H9 (cell line): Measurements from ENCODE around the gene ZNF582. TPM values are rescaled to one million over a fixed set of nuclear protein-coding genes. Genes with fewer than 3 reads are reported as not detected.

ENCODE experiments used
- DNase-seq: peaks from one replicate; pipeline ENCODE4 v3.0.0-alpha.2; 2017
- H2AFZ ChIP-seq: one replicate; pipeline ENCODE4 v1.6.1; 2013; ENCODE audit warnings: mild to moderate bottlenecking, low read length, control low read depth, moderate library complexity
- H2AK5ac ChIP-seq: 2 replicates; pipeline ENCODE4 v1.6.1; 2013; ENCODE audit warnings: low read length, control low read depth, mixed read lengths; ENCODE audit not compliant: insufficient read length
- H2BK120ac ChIP-seq: one replicate; pipeline ENCODE4 v1.6.1; 2013; ENCODE audit warnings: low read depth, mild to moderate bottlenecking, low read length, control low read depth, inconsistent platforms; ENCODE audit not compliant: poor library complexity, severe bottlenecking
- H2BK12ac ChIP-seq: 2 replicates; pipeline ENCODE4 v1.6.1; 2013; ENCODE audit warnings: low read length, control low read depth, mixed read lengths, low read depth; ENCODE audit not compliant: insufficient read length
- H2BK15ac ChIP-seq: 2 replicates; pipeline ENCODE4 v1.6.1; 2013; ENCODE audit warnings: low read depth, low read length, control low read depth
- H2BK20ac ChIP-seq: one replicate; pipeline ENCODE4 v1.6.1; 2013; ENCODE audit warnings: low read depth, mild to moderate bottlenecking, low read length, control low read depth, inconsistent platforms; ENCODE audit not compliant: poor library complexity, severe bottlenecking
- H2BK5ac ChIP-seq: 2 replicates; pipeline ENCODE4 v1.6.1; 2013; ENCODE audit warnings: low read length, control low read depth, mixed read lengths; ENCODE audit not compliant: insufficient read length
- H3K14ac ChIP-seq: 2 replicates; pipeline ENCODE4 v1.6.1; 2013; ENCODE audit warnings: low read length, control low read depth; ENCODE audit not compliant: insufficient read depth
- H3K18ac ChIP-seq: 2 replicates; pipeline ENCODE4 v1.6.1; 2013; ENCODE audit warnings: low read depth, mild to moderate bottlenecking, mixed read lengths, low read length, control low read depth; ENCODE audit not compliant: insufficient read length
- H3K23ac ChIP-seq: 2 replicates; pipeline ENCODE4 v1.6.1; 2013; ENCODE audit warnings: low read length, control low read depth, mixed read lengths, low read depth; ENCODE audit not compliant: insufficient read length
- H3K23me2 ChIP-seq: 2 replicates; pipeline ENCODE4 v1.6.1; 2013; ENCODE audit warnings: low read depth, mild to moderate bottlenecking, mixed read lengths, low read length, control low read depth; ENCODE audit not compliant: insufficient read length, poor library complexity, severe bottlenecking
- H3K27ac ChIP-seq: 2 replicates; pipeline ENCODE4 v1.5.1; 2013; ENCODE audit warnings: low read length, control low read depth, mixed read lengths, low read depth; ENCODE audit not compliant: insufficient read length
- H3K27me3 ChIP-seq: 2 replicates; pipeline ENCODE4 v1.6.1; 2013; ENCODE audit warnings: low read length, control low read depth, inconsistent platforms; ENCODE audit not compliant: insufficient read depth
- H3K4ac ChIP-seq: 2 replicates; pipeline ENCODE4 v1.6.1; 2013; ENCODE audit warnings: low read depth, mild to moderate bottlenecking, control low read depth, inconsistent platforms, low read length, moderate library complexity
- H3K4me1 ChIP-seq: 2 replicates; pipeline ENCODE4 v1.6.1; 2013; ENCODE audit warnings: low read length, control low read depth, inconsistent platforms; ENCODE audit not compliant: insufficient read depth
- H3K4me2 ChIP-seq: 2 replicates; pipeline ENCODE4 v1.6.1; 2013; ENCODE audit warnings: low read length, control low read depth, mixed read lengths; ENCODE audit not compliant: insufficient read length, insufficient read depth
- H3K56ac ChIP-seq: 2 replicates; pipeline ENCODE4 v1.6.1; 2013; ENCODE audit warnings: low read depth, mild to moderate bottlenecking, mixed read lengths, low read length, control low read depth; ENCODE audit not compliant: insufficient read length
- H3K79me1 ChIP-seq: 2 replicates; pipeline ENCODE4 v1.6.1; 2013; ENCODE audit warnings: low read depth, mild to moderate bottlenecking, moderate library complexity, low read length, control low read depth, inconsistent platforms; ENCODE audit not compliant: insufficient read depth, poor library complexity, severe bottlenecking
- H3K79me2 ChIP-seq: 2 replicates; pipeline ENCODE4 v1.6.1; 2013; ENCODE audit warnings: low read length, control low read depth, inconsistent platforms; ENCODE audit not compliant: insufficient read depth
- H3K9ac ChIP-seq: 2 replicates; pipeline ENCODE4 v1.6.1; 2013; ENCODE audit warnings: low read length, control low read depth, mixed read lengths; ENCODE audit not compliant: insufficient read length; ENCODE audit errors: extremely low read depth
- H3K9me3 ChIP-seq: one replicate; pipeline ENCODE4 v1.6.1; 2013; ENCODE audit warnings: low read depth, low read length, inconsistent platforms; ENCODE audit not compliant: control insufficient read depth
- H3T11ph ChIP-seq: one replicate; pipeline ENCODE4 v1.6.1; 2013; ENCODE audit warnings: mild to moderate bottlenecking, low read length, control low read depth, inconsistent platforms
- H4K20me1 ChIP-seq: one replicate; pipeline ENCODE4 v1.6.1; 2013; ENCODE audit not compliant: control insufficient read depth, insufficient read length, insufficient read depth
- H4K5ac ChIP-seq: 2 replicates; pipeline ENCODE4 v1.6.1; 2013; ENCODE audit warnings: low read depth, mild to moderate bottlenecking, mixed read lengths, low read length, control low read depth; ENCODE audit not compliant: insufficient read length
- H4K8ac ChIP-seq: replicated peaks from 2 replicates; pipeline ENCODE4 v1.6.1; 2013; ENCODE audit warnings: low read length, control low read depth, mixed read lengths, low read depth; ENCODE audit not compliant: insufficient read length
- H4K91ac ChIP-seq: 2 replicates; pipeline ENCODE4 v1.6.1; 2013; ENCODE audit warnings: low read depth, mild to moderate bottlenecking, moderate library complexity, mixed read lengths, low read length, control low read depth; ENCODE audit not compliant: insufficient read length
- H3K27ac Mint-ChIP-seq, 3 experiments: 2 replicates in 2 of 3; 3 replicates in 1 of 3; pipeline ENCODE4 v1.8.0; 2020 to 2021; ENCODE audit warnings: mixed read lengths in 3 of 3, mild to moderate bottlenecking in 1 of 3, moderate library complexity in 1 of 3
- H3K27me3 Mint-ChIP-seq: 2 replicates; pipeline ENCODE4 v1.8.0; 2021; ENCODE audit warnings: low read depth, mild to moderate bottlenecking, moderate library complexity, mixed read lengths
- H3K36me3 Mint-ChIP-seq, 3 experiments: 2 replicates in 2 of 3; 3 replicates in 1 of 3; pipeline ENCODE4 v1.8.0; 2020 to 2021; ENCODE audit warnings: low read depth in 3 of 3, mixed read lengths in 3 of 3; ENCODE audit not compliant: insufficient read depth in 1 of 3
- H3K4me1 Mint-ChIP-seq, 2 experiments: 2 replicates each; pipeline ENCODE4 v1.8.0; 2020; ENCODE audit warnings: mixed read lengths in 2 of 2
- H3K4me3 Mint-ChIP-seq, 2 experiments: 2 replicates in 1 of 2; 3 replicates in 1 of 2; pipeline ENCODE4 v1.8.0; 2020 to 2021; ENCODE audit warnings: mild to moderate bottlenecking in 2 of 2, mixed read lengths in 2 of 2, moderate library complexity in 1 of 2
- H3K9me3 Mint-ChIP-seq, 2 experiments: 2 replicates in 1 of 2; 3 replicates in 1 of 2; pipeline ENCODE4 v1.8.0; 2020; ENCODE audit warnings: mild to moderate bottlenecking in 2 of 2, mixed read lengths in 2 of 2, moderate library complexity in 1 of 2
- WGBS: extraction: QIAGEN DNeasy Blood & Tissue Kit; methylation state at CpG from one replicate; pipeline ENCODE4 v1.1.7; 2013; ENCODE audit warnings: missing lambda C conversion rate, low lambda C conversion rate, mixed read lengths; ENCODE audit not compliant: insufficient read length; ENCODE audit errors: extremely low coverage; 5-methylcytosine and 5-hydroxymethylcytosine counted together
- total RNA-seq: library from RNA; stranded (reverse); gene quantifications from 2 replicates; pipeline ENCODE4 v1.2.1, GENCODE V29; 2021
- TF ChIP-seq, protein P1 (sequence below): fragments of 200-600 bp; sonication (generic); conservative IDR thresholded peaks from 3 replicates; pipeline ENCODE4 v1.8.0; 2021; ENCODE audit warnings: antibody characterized with exemption, mild to moderate bottlenecking

Gene ZNF582
- total RNA-seq, 1 experiment from 2014 or later: 4.4 TPM

DNA sequence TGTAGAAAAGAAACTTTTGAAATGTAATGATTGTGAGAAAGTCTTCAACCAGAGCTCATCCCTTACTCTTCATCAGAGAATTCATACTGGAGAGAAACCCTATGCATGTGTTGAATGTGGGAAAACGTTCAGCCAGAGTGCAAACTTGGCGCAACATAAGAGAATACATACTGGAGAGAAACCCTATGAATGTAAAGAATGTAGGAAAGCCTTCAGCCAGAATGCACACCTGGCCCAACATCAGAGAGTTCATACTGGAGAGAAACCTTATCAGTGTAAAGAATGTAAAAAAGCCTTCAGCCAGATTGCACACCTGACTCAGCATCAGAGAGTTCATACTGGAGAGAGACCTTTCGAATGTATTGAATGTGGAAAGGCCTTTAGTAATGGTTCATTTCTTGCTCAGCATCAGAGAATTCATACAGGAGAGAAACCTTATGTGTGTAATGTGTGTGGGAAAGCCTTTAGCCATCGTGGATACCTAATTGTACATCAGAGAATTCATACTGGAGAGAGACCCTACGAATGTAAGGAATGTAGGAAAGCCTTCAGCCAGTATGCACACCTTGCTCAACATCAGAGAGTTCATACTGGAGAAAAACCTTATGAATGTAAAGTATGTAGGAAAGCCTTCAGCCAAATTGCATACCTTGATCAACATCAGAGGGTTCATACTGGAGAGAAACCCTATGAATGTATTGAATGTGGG lies 30.1 kb upstream of the ZNF582 start:
- H3K9me3 ChIP-seq: peaks cover 72% of the 10 kb centered on the region
- no peak overlapping the region for H3K14ac ChIP-seq
- H3K79me1 ChIP-seq: no peaks in the 10 kb centered on the region
- no peak overlapping the region for H4K91ac ChIP-seq
- no peak for DNase-seq
- H3T11ph ChIP-seq: no peak overlapping the region
- H3K4ac ChIP-seq: no peak overlapping the region
- H3K23me2 ChIP-seq: no peaks in the 10 kb centered on the region
- no peak overlapping the region for H3K27ac ChIP-seq
- no CpG with 5 or more reads among the region's 5 CpGs for WGBS
- H2BK5ac ChIP-seq: no peak overlapping the region
- H3K23ac ChIP-seq: no peak overlapping the region
- peaks cover 54 to 71% (median 63%) of the 10 kb centered on the region in 3 experiments for H3K36me3 Mint-ChIP-seq
- no peak overlapping the region for H2BK12ac ChIP-seq
- H3K27ac Mint-ChIP-seq: no peak overlapping the region
- H3K4me2 ChIP-seq: no peak overlapping the region
- no peaks in the 10 kb centered on the region for H3K4me1 Mint-ChIP-seq
- H3K9me3 Mint-ChIP-seq: peaks cover 93 to 98% of the 10 kb centered on the region in 2 experiments
- no peaks in the 10 kb centered on the region for H3K4me1 ChIP-seq
- H2AK5ac ChIP-seq: no peak overlapping the region
- H3K56ac ChIP-seq: no peak overlapping the region
- H4K5ac ChIP-seq: no peak overlapping the region
- no peak overlapping the region for H2BK120ac ChIP-seq
- no peak overlapping the region for H3K9ac ChIP-seq
- H2AFZ ChIP-seq: no peak overlapping the region
- H3K18ac ChIP-seq: no peak overlapping the region
- no peak overlapping the region for H2BK20ac ChIP-seq
- TF ChIP-seq, protein P1, sequence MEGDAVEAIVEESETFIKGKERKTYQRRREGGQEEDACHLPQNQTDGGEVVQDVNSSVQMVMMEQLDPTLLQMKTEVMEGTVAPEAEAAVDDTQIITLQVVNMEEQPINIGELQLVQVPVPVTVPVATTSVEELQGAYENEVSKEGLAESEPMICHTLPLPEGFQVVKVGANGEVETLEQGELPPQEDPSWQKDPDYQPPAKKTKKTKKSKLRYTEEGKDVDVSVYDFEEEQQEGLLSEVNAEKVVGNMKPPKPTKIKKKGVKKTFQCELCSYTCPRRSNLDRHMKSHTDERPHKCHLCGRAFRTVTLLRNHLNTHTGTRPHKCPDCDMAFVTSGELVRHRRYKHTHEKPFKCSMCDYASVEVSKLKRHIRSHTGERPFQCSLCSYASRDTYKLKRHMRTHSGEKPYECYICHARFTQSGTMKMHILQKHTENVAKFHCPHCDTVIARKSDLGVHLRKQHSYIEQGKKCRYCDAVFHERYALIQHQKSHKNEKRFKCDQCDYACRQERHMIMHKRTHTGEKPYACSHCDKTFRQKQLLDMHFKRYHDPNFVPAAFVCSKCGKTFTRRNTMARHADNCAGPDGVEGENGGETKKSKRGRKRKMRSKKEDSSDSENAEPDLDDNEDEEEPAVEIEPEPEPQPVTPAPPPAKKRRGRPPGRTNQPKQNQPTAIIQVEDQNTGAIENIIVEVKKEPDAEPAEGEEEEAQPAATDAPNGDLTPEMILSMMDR: no peak
- H4K8ac ChIP-seq: no peak overlapping the region
- H3K79me2 ChIP-seq: no peaks in the 10 kb centered on the region
- no peaks in the 10 kb centered on the region for H3K27me3 ChIP-seq
- H3K27me3 Mint-ChIP-seq: peaks cover 6% of the 10 kb centered on the region
- no peak overlapping the region for H3K4me3 Mint-ChIP-seq
- no peaks in the 10 kb centered on the region for H4K20me1 ChIP-seq
- H2BK15ac ChIP-seq: no peak overlapping the region
